GM20000 (cell line): ENCODE measurements around the gene FBN2.

Source experiments
- DNase-seq: peaks from one replicate; pipeline ENCODE4 v3.0.0; 2012; ENCODE audit warnings: low spot score
- CTCF ChIP-seq: IDR thresholded peaks from 2 replicates; pipeline ENCODE4 v1.5.1; 2012; ENCODE audit warnings: mild to moderate bottlenecking, control low read depth; ENCODE audit errors: extremely low read depth, missing control alignments

The FBN2 gene

GRCh38 chr5:128376577-128376976 lies 161.5 kb downstream of the FBN2 start:
- TF ChIP-seq CTCF, result no peak
- DNase-seq, result no peak

GRCh38 chr5:128366147-128366546 lies 171.9 kb downstream of the FBN2 start:
- no peak for DNase-seq
- TF ChIP-seq CTCF, result no peak

GRCh38 chr5:128362370-128362769 lies 175.7 kb downstream of the FBN2 start:
- no peak for DNase-seq
- no peak for TF ChIP-seq CTCF

- no peak for DNase-seq
- no peak for TF ChIP-seq CTCF
Observed at GRCh38 chr5:128358826-128359225, 179.2 kb downstream of the FBN2 start.

GRCh38 chr5:128357226-128357625 lies 180.8 kb downstream of the FBN2 start:
- TF ChIP-seq CTCF, result no peak
- no peak for DNase-seq

- no peak for TF ChIP-seq CTCF
- DNase-seq, result no peak
Observed at GRCh38 chr5:128355961-128356360, 182.1 kb downstream of the FBN2 start.

GRCh38 chr5:128353441-128354107 lies 184.5 kb downstream of the FBN2 start:
- DNase-seq, result no peak
- no peak for TF ChIP-seq CTCF
